ENCODE results near the gene CCDC85B. TPM values are rescaled to one million over a fixed set of nuclear protein-coding genes. Genes with fewer than 3 reads are reported as not detected.

Gene CCDC85B
- polyA plus RNA-seq (2013, experiment 1 of 2) = 9.9 TPM
- 10.7 TPM for polyA plus RNA-seq (2013, experiment 2 of 2)

DNA sequence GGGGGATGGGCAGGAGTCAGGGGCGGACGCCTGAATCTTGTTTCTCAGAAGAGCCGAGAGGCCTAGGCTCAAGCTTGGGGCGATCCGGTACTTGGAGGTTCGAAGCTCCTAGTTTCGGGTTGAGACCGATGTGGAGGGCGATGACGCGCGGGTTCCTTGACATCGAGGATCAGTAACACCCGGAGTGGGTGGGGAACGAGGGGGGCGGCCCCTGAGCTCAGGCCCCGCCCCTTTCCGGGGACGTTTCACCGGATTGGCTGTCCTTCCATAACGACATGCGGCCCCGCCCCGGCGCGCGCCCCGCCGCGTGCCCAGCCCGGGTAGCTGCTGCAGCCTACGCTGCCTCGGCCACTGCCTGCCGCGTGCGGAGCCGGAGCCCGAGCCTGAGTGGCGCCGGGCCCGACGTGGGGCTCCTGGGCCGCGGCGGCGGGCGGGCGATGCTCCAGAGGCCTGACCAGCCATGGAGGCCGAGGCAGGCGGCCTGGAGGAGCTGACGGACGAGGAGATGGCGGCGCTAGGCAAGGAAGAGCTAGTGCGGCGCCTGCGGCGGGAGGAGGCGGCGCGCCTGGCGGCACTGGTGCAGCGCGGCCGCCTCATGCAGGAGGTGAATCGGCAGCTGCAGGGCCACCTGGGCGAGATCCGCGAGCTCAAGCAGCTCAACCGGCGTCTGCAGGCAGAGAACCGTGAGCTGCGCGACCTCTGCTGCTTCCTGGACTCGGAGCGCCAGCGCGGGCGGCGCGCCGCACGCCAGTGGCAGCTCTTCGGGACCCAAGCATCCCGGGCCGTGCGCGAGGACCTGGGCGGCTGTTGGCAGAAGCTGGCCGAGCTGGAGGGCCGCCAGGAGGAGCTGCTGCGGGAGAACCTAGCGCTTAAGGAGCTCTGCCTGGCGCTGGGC, at the start of gene CCDC85B:
Gene CCDC85B (plus strand): TSS at position 350 of the 895 bp plus-strand sequence. CDS start 111 bp downstream, at position 461.
- peak within 1 kb of the TSS; percentile 82 for H3K18ac ChIP-seq (ENCODE audit: low read length)
- H3K56ac ChIP-seq (ENCODE audit: low read length) = peak within 1 kb of the TSS; percentile 98
- H3K4ac ChIP-seq (ENCODE audit: low read depth, low read length) = peak within 1 kb of the TSS; percentile 38
- no peaks in the 10 kb centered on the region for H3K27me3 ChIP-seq (ENCODE audit: insufficient read depth, low read length, poor library complexity)
- peak within 1 kb of the TSS; percentile 44 for H3K4me3 ChIP-seq (ENCODE audit: low read length)
- no peak within 1 kb of the TSS for H4K5ac ChIP-seq (ENCODE audit: low read length)
- peak within 1 kb of the TSS; percentile 75 for H3K9ac ChIP-seq (ENCODE audit: low read length)
- no peak within 1 kb of the TSS for H2AK5ac ChIP-seq (ENCODE audit: low read length)
- WGBS (ENCODE audit: extremely low coverage, insufficient coverage, low lambda C conversion rate) = no CpG with 5 or more reads among the region's 94 CpGs
- H3K36me3 ChIP-seq (ENCODE audit: control insufficient read depth, insufficient read depth, low read length) = peaks cover 2% of the 10 kb centered on the region
- H2BK15ac ChIP-seq (replicated peaks; ENCODE audit: low read depth) = no peak within 1 kb of the TSS
- H2BK120ac ChIP-seq (ENCODE audit: low read depth, low read length) = no peak within 1 kb of the TSS
- H3K4me1 ChIP-seq (ENCODE audit: control insufficient read depth, low read depth, low read length) = peaks cover 6% of the 10 kb centered on the region
- no peak within 1 kb of the TSS for H4K8ac ChIP-seq (ENCODE audit: low read depth, low read length)
- H3K27ac ChIP-seq (ENCODE audit: low read depth, low read length) = peak within 1 kb of the TSS; percentile 60
- H3K23ac ChIP-seq (ENCODE audit: low read length) = peak within 1 kb of the TSS; percentile 80
- DNase-seq = peak; percentile 96
- peaks cover 8% of the 10 kb centered on the region for H3K79me1 ChIP-seq (ENCODE audit: low read length)
- no peak within 1 kb of the TSS for H2BK5ac ChIP-seq (ENCODE audit: low read length)
- H3K79me2 ChIP-seq (ENCODE audit: control insufficient read depth, insufficient read depth, low read length) = peaks cover 3% of the 10 kb centered on the region
- H3K4me2 ChIP-seq (ENCODE audit: low read length) = peak within 1 kb of the TSS; percentile 58

- no peaks in the 10 kb centered on the region for H3K36me3 ChIP-seq (ENCODE audit: control insufficient read depth, insufficient read depth, low read length)
- no peak overlapping the region for H2BK5ac ChIP-seq (ENCODE audit: low read length)
- no peaks in the 10 kb centered on the region for H3K79me2 ChIP-seq (ENCODE audit: control insufficient read depth, insufficient read depth, low read length)
- no CpG with 5 or more reads among the region's 4 CpGs for WGBS (ENCODE audit: extremely low coverage, insufficient coverage, low lambda C conversion rate)
- no peak overlapping the region for H3K4me2 ChIP-seq (ENCODE audit: low read length)
- no peak overlapping the region for H3K56ac ChIP-seq (ENCODE audit: low read length)
- no peak for DNase-seq
- H3K27me3 ChIP-seq (ENCODE audit: insufficient read depth, low read length, poor library complexity) = no peaks in the 10 kb centered on the region
- H2BK120ac ChIP-seq (ENCODE audit: low read depth, low read length) = no peak overlapping the region
- H3K18ac ChIP-seq (ENCODE audit: low read length) = no peak overlapping the region
- H4K8ac ChIP-seq (ENCODE audit: low read depth, low read length) = no peak overlapping the region
- H3K23ac ChIP-seq (ENCODE audit: low read length) = no peak overlapping the region
- no peak overlapping the region for H3K27ac ChIP-seq (ENCODE audit: low read depth, low read length)
- H4K5ac ChIP-seq (ENCODE audit: low read length) = no peak overlapping the region
- no peaks in the 10 kb centered on the region for H3K79me1 ChIP-seq (ENCODE audit: low read length)
- no peak overlapping the region for H2BK15ac ChIP-seq (replicated peaks; ENCODE audit: low read depth)
- no peak overlapping the region for H2AK5ac ChIP-seq (ENCODE audit: low read length)
- H3K4me3 ChIP-seq (ENCODE audit: low read length) = no peak overlapping the region
- H3K9ac ChIP-seq (ENCODE audit: low read length) = no peak overlapping the region
- no peak overlapping the region for H3K4ac ChIP-seq (ENCODE audit: low read depth, low read length)
- H3K4me1 ChIP-seq (ENCODE audit: control insufficient read depth, low read depth, low read length) = no peaks in the 10 kb centered on the region
Measured at GRCh38 chr11:65842144-65842543, 48.3 kb upstream of the CCDC85B start.

DNA sequence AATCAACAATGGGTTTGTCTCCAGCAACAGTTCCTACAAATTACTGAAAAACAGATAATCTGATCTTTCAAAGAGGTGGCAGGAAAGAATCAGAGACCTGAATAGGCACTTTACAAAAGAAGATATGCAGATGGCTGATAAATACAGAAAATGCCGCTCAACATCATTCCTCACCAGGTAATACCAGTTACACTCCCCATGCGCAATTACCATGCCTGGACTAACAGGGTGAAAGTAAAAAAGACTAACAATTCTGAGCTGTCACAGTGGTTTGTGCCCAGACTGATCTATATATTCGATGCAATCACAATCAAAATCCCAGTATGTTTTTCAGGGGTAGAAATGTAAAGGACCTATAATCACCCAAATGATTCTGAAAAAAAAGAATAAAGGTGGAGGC, 46.7 kb upstream of the CCDC85B start:
- no peak overlapping the region for H3K4me2 ChIP-seq (ENCODE audit: low read length)
- H3K79me1 ChIP-seq (ENCODE audit: low read length) = no peaks in the 10 kb centered on the region
- H3K4me3 ChIP-seq (ENCODE audit: low read length) = no peak overlapping the region
- no peak overlapping the region for H3K18ac ChIP-seq (ENCODE audit: low read length)
- no peak overlapping the region for H3K9ac ChIP-seq (ENCODE audit: low read length)
- H3K4ac ChIP-seq (ENCODE audit: low read depth, low read length) = no peak overlapping the region
- no peak overlapping the region for H4K8ac ChIP-seq (ENCODE audit: low read depth, low read length)
- no peak overlapping the region for H3K56ac ChIP-seq (ENCODE audit: low read length)
- H4K5ac ChIP-seq (ENCODE audit: low read length) = no peak overlapping the region
- H2AK5ac ChIP-seq (ENCODE audit: low read length) = no peak overlapping the region
- H3K79me2 ChIP-seq (ENCODE audit: control insufficient read depth, insufficient read depth, low read length) = no peaks in the 10 kb centered on the region
- H3K4me1 ChIP-seq (ENCODE audit: control insufficient read depth, low read depth, low read length) = no peaks in the 10 kb centered on the region
- H3K23ac ChIP-seq (ENCODE audit: low read length) = no peak overlapping the region
- no peak overlapping the region for H3K27ac ChIP-seq (ENCODE audit: low read depth, low read length)
- DNase-seq = no peak
- H2BK5ac ChIP-seq (ENCODE audit: low read length) = no peak overlapping the region
- H2BK120ac ChIP-seq (ENCODE audit: low read depth, low read length) = no peak overlapping the region
- no CpG with 5 or more reads among the region's 3 CpGs for WGBS (ENCODE audit: extremely low coverage, insufficient coverage, low lambda C conversion rate)
- H3K36me3 ChIP-seq (ENCODE audit: control insufficient read depth, insufficient read depth, low read length) = no peaks in the 10 kb centered on the region
- no peak overlapping the region for H2BK15ac ChIP-seq (replicated peaks; ENCODE audit: low read depth)
- no peaks in the 10 kb centered on the region for H3K27me3 ChIP-seq (ENCODE audit: insufficient read depth, low read length, poor library complexity)

DNA sequence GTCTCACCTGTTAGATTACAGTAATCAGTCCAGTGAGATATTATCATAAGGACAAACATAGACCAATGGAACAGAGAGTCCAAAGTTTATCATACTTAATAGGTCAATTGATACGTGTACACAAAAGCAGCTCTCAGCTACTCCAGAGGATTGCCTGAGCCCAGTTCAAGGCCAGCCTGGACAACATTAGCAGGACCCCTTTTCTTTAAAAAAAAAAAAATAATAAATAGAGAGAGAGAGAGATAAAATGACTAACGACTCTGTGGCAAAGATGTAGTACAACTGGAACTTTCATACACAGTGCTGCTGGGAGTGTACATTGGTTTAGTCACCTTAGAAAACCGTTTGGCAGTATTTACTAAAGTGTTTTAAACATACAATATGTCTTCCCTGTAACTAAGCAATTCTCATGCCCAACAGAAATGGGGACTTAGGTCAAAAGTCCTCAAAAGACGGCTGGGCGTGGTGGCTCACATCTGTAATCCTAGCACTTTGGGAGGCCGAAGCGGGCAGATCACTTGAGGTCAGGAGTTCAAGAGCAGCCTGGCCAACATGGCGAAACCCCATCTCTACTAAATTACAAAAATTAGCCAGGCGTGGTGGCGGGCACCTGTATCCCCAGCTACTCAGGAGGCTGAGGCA, 46.1 kb upstream of the CCDC85B start:
- Histone ChIP-seq H3K4me1 (ENCODE audit: control insufficient read depth, low read depth, low read length) (no peaks in the 10 kb centered on the region), H2AK5ac (ENCODE audit: low read length) (no peak overlapping the region), H4K8ac (ENCODE audit: low read depth, low read length) (no peak overlapping the region), H2BK120ac (ENCODE audit: low read depth, low read length) (no peak overlapping the region), H3K36me3 (ENCODE audit: control insufficient read depth, insufficient read depth, low read length) (no peaks in the 10 kb centered on the region), H3K23ac (ENCODE audit: low read length) (no peak overlapping the region), H3K27me3 (ENCODE audit: insufficient read depth, low read length, poor library complexity) (no peaks in the 10 kb centered on the region), H3K56ac (ENCODE audit: low read length) (no peak overlapping the region), H3K9ac (ENCODE audit: low read length) (no peak overlapping the region), H2BK15ac (replicated peaks; ENCODE audit: low read depth) (no peak overlapping the region), H2BK5ac (ENCODE audit: low read length) (no peak overlapping the region), H3K4me3 (ENCODE audit: low read length) (no peak overlapping the region), H3K79me2 (ENCODE audit: control insufficient read depth, insufficient read depth, low read length) (no peaks in the 10 kb centered on the region), H3K4me2 (ENCODE audit: low read length) (no peak overlapping the region), H3K18ac (ENCODE audit: low read length) (no peak overlapping the region), H4K5ac (ENCODE audit: low read length) (no peak overlapping the region), H3K79me1 (ENCODE audit: low read length) (no peaks in the 10 kb centered on the region), H3K27ac (ENCODE audit: low read depth, low read length) (no peak overlapping the region), H3K4ac (ENCODE audit: low read depth, low read length) (no peak overlapping the region)
- no CpG with 5 or more reads among the region's 10 CpGs for WGBS (ENCODE audit: extremely low coverage, insufficient coverage, low lambda C conversion rate)
- DNase-seq = no peak

- H3K18ac ChIP-seq (ENCODE audit: low read length) = no peak overlapping the region
- H3K9ac ChIP-seq (ENCODE audit: low read length) = no peak overlapping the region
- no peaks in the 10 kb centered on the region for H3K27me3 ChIP-seq (ENCODE audit: insufficient read depth, low read length, poor library complexity)
- H2BK15ac ChIP-seq (replicated peaks; ENCODE audit: low read depth) = no peak overlapping the region
- H3K4ac ChIP-seq (ENCODE audit: low read depth, low read length) = no peak overlapping the region
- no peaks in the 10 kb centered on the region for H3K79me2 ChIP-seq (ENCODE audit: control insufficient read depth, insufficient read depth, low read length)
- H3K27ac ChIP-seq (ENCODE audit: low read depth, low read length) = no peak overlapping the region
- H2BK120ac ChIP-seq (ENCODE audit: low read depth, low read length) = no peak overlapping the region
- no peak overlapping the region for H2BK5ac ChIP-seq (ENCODE audit: low read length)
- H2AK5ac ChIP-seq (ENCODE audit: low read length) = no peak overlapping the region
- no CpG with 5 or more reads among the region's 3 CpGs for WGBS (ENCODE audit: extremely low coverage, insufficient coverage, low lambda C conversion rate)
- no peaks in the 10 kb centered on the region for H3K36me3 ChIP-seq (ENCODE audit: control insufficient read depth, insufficient read depth, low read length)
- H3K56ac ChIP-seq (ENCODE audit: low read length) = no peak overlapping the region
- no peak overlapping the region for H4K8ac ChIP-seq (ENCODE audit: low read depth, low read length)
- no peak for DNase-seq
- no peak overlapping the region for H3K4me2 ChIP-seq (ENCODE audit: low read length)
- no peak overlapping the region for H4K5ac ChIP-seq (ENCODE audit: low read length)
- H3K4me3 ChIP-seq (ENCODE audit: low read length) = no peak overlapping the region
- no peaks in the 10 kb centered on the region for H3K4me1 ChIP-seq (ENCODE audit: control insufficient read depth, low read depth, low read length)
- no peak overlapping the region for H3K23ac ChIP-seq (ENCODE audit: low read length)
- no peaks in the 10 kb centered on the region for H3K79me1 ChIP-seq (ENCODE audit: low read length)
Measured at GRCh38 chr11:65847746-65848145, 42.7 kb upstream of the CCDC85B start.

All from mesendoderm (in vitro differentiated cells).